ENCODE results near the gene ADAMTSL5.

Gene ADAMTSL5

DNA sequence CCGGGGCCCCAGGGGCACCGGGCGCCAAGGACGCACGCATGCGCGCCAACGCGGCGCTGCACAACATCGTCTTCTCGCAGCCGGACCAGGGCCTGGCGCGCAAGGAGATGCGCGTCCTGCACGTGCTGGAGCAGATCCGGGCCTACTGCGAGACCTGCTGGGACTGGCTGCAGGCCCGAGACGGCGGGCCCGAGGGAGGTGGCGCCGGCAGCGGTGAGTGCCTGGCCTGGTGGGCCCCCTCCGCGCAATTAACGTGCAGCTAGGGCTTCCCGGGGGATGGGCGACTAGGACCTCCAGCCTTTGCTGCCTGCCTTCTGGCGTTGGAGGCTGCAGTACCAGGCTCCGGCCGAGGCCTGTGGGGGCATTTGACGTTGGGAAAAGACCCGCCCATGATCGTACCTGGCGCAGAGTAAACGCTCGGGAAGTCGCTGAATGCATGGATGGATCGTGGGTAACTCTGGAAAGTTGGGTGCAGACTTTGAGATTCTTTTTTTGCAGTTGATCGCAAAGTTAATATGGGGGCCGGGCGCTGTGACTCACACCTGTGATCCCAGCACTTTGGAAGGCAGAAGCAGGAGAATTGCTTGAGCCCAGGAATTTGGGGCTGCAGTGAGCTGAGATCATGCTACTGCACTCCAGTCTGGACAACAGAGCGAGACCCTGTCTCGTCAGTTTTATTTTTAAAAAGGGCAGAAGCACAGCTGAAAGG, 55.6 kb downstream of the ADAMTSL5 start:
- Histone ChIP-seq H3K27me3 (ENCODE audit: low read length) (no peaks in the 10 kb centered on the region), H3K9me2 (replicated peaks; ENCODE audit: insufficient read depth, low read length) (no peaks in the 10 kb centered on the region), H3K4me3 (ENCODE audit: insufficient read depth, low read length, poor library complexity, severe bottlenecking) (no peak overlapping the region), H2AFZ (ENCODE audit: low read depth, low read length, severe bottlenecking) (no peak overlapping the region), H3F3A (ENCODE audit: insufficient read depth) (no peaks in the 10 kb centered on the region), H3K79me2 (ENCODE audit: insufficient read depth, low read length) (no peaks in the 10 kb centered on the region), H3K27ac (ENCODE audit: low read depth, low read length) (no peak overlapping the region), H3K4me2 (ENCODE audit: low read depth, low read length, poor library complexity, severe bottlenecking) (no peak overlapping the region), H3K9ac (ENCODE audit: low read length) (no peak overlapping the region), H3K36me3 (ENCODE audit: low read length) (no peaks in the 10 kb centered on the region), H4K20me1 (ENCODE audit: low read depth, low read length) (no peaks in the 10 kb centered on the region), H3K9me3 (ENCODE audit: insufficient read depth, low read length) (no peaks in the 10 kb centered on the region)
- TF ChIP-seq EZH2phosphoT487 (conservative IDR thresholded peaks at IDR 0.05; ENCODE audit: low read length), result no peak
- TF ChIP-seq, protein P1, sequence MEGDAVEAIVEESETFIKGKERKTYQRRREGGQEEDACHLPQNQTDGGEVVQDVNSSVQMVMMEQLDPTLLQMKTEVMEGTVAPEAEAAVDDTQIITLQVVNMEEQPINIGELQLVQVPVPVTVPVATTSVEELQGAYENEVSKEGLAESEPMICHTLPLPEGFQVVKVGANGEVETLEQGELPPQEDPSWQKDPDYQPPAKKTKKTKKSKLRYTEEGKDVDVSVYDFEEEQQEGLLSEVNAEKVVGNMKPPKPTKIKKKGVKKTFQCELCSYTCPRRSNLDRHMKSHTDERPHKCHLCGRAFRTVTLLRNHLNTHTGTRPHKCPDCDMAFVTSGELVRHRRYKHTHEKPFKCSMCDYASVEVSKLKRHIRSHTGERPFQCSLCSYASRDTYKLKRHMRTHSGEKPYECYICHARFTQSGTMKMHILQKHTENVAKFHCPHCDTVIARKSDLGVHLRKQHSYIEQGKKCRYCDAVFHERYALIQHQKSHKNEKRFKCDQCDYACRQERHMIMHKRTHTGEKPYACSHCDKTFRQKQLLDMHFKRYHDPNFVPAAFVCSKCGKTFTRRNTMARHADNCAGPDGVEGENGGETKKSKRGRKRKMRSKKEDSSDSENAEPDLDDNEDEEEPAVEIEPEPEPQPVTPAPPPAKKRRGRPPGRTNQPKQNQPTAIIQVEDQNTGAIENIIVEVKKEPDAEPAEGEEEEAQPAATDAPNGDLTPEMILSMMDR (IDR thresholded peaks at IDR 0.05; ENCODE audit: insufficient read depth, low read length, poor library complexity, severe bottlenecking), result no peak

DNA sequence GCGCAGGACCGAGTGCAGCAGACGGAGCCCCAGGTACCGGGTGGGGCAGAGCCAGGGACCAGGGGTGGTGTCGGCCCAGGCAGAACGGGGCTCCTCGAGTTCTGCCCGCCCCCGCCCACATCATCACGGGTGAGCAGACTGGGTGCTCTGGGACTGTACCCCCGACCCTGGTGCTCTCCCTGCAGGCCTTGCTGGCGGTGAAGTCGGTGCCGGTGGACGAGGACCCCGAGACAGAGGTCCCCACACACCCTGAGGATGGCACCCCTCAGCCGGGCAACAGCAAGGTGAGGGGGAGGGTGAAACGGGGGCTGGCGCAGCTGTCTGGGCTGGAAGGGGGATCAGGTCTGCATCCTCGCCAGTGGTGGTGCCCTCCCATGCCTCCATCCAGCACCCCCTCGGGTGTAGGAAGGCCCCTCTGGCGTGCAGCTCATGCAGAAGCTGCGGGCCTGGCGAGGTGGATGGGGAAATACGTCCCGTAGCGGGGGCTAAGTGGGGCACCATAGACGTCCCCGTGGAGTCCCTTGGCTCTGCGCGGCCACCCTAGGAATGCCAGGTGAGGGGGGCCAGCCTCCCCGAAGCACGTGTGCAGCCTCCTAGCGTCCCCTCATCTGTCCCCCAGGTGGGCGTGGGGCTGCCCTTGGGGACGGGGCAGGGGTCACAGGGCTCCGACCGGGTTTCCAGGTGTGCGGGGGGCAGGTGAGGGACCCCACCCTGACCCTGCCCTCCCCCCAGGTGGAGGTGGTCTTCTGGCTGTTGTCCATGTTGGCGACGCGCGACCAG, 56.5 kb downstream of the ADAMTSL5 start:
- no peaks in the 10 kb centered on the region for H3K27me3 ChIP-seq (ENCODE audit: low read length)
- H3K4me2 ChIP-seq (ENCODE audit: low read depth, low read length, poor library complexity, severe bottlenecking), result no peak overlapping the region
- no peaks in the 10 kb centered on the region for H3F3A ChIP-seq (ENCODE audit: insufficient read depth)
- H3K27ac ChIP-seq (ENCODE audit: low read depth, low read length), result no peak overlapping the region
- H3K36me3 ChIP-seq (ENCODE audit: low read length), result no peaks in the 10 kb centered on the region
- H3K9ac ChIP-seq (ENCODE audit: low read length), result no peak overlapping the region
- no peak overlapping the region for H2AFZ ChIP-seq (ENCODE audit: low read depth, low read length, severe bottlenecking)
- no peaks in the 10 kb centered on the region for H4K20me1 ChIP-seq (ENCODE audit: low read depth, low read length)
- TF ChIP-seq, protein P1 (IDR thresholded peaks at IDR 0.05; ENCODE audit: insufficient read depth, low read length, poor library complexity, severe bottlenecking), result no peak
- no peak for TF ChIP-seq EZH2phosphoT487 (conservative IDR thresholded peaks at IDR 0.05; ENCODE audit: low read length)
- H3K4me3 ChIP-seq (ENCODE audit: insufficient read depth, low read length, poor library complexity, severe bottlenecking), result no peak overlapping the region
- no peaks in the 10 kb centered on the region for H3K79me2 ChIP-seq (ENCODE audit: insufficient read depth, low read length)
- H3K9me3 ChIP-seq (ENCODE audit: insufficient read depth, low read length), result no peaks in the 10 kb centered on the region
- H3K9me2 ChIP-seq (replicated peaks; ENCODE audit: insufficient read depth, low read length), result no peaks in the 10 kb centered on the region

DNA sequence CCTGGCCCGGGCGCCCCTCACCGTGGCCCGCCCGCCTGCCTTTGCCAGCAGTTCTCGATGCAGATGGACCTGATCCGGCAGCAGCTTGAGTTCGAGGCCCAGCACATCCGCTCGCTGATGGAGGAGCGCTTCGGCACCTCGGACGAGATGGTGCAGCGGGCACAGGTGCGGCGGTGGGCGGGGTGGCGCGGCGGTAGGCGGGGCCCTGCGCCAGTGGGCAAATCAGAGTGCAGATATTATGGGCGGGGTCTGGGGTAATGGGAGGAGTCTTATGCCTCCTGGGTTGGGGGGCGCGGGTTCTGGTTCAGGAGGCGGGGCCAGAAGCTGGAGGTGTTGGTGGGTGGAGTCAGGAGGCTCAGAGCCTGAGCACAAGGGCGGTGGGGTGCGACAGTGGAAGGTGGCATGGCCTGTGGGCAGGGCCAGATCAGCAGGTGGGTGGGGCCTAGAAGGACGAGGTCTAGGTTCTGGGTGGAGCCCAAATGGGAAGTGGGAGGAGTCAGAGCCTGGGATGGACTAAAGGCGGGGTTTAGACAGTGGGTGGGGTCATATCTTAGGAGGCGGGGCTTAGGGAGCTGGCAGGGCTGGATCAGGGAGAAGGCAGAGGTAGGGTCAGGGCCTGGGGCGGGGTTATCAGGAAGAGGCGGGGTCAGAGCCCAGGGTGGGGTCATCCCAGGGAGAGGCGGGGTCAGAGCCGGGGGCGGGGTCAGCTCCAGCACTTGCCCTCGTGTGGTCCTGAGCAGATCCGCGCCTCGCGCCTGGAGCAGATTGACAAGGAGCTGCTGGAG, 57.3 kb downstream of the ADAMTSL5 start:
- H3K9ac ChIP-seq (ENCODE audit: low read length), result no peak overlapping the region
- no peak overlapping the region for H3K4me3 ChIP-seq (ENCODE audit: insufficient read depth, low read length, poor library complexity, severe bottlenecking)
- no peaks in the 10 kb centered on the region for H3F3A ChIP-seq (ENCODE audit: insufficient read depth)
- no peaks in the 10 kb centered on the region for H4K20me1 ChIP-seq (ENCODE audit: low read depth, low read length)
- H3K4me2 ChIP-seq (ENCODE audit: low read depth, low read length, poor library complexity, severe bottlenecking), result peak overlapping the region; percentile 4
- TF ChIP-seq, protein P1 (IDR thresholded peaks at IDR 0.05; ENCODE audit: insufficient read depth, low read length, poor library complexity, severe bottlenecking), result no peak
- no peak for TF ChIP-seq EZH2phosphoT487 (conservative IDR thresholded peaks at IDR 0.05; ENCODE audit: low read length)
- H3K9me2 ChIP-seq (replicated peaks; ENCODE audit: insufficient read depth, low read length), result no peaks in the 10 kb centered on the region
- no peaks in the 10 kb centered on the region for H3K36me3 ChIP-seq (ENCODE audit: low read length)
- no peak overlapping the region for H2AFZ ChIP-seq (ENCODE audit: low read depth, low read length, severe bottlenecking)
- no peaks in the 10 kb centered on the region for H3K27me3 ChIP-seq (ENCODE audit: low read length)
- no peaks in the 10 kb centered on the region for H3K79me2 ChIP-seq (ENCODE audit: insufficient read depth, low read length)
- no peaks in the 10 kb centered on the region for H3K9me3 ChIP-seq (ENCODE audit: insufficient read depth, low read length)
- H3K27ac ChIP-seq (ENCODE audit: low read depth, low read length), result no peak overlapping the region

Data from SU-DHL-6 (cell line).